Measurements from ENCODE around the gene HMGCL. TPM values are rescaled to one million over a fixed set of nuclear protein-coding genes. Genes with fewer than 3 reads are reported as not detected.

The HMGCL gene
- total RNA-seq, 1 donor from 2014 or later, result 30.7 TPM

GRCh38 chr1:23772049-23772853 lies 53.0 kb downstream of the HMGCL start:
- no peak overlapping the region for H3K4me3 Mint-ChIP-seq
- intact Hi-C loops (cut with micrococcal nuclease), result loop anchor here (1.0 kb wide), 5 partner anchors 37 to 256 kb away; partner anchors contain the start of gene FUCA1
- POLR2A ChIA-PET, result interaction anchor here (0.5 to 1.6 kb wide), 13 partner anchors 9 to 187 kb away, joined by 3 to 18 read pairs (median 4); partner anchors contain the start of genes GALE, HMGCL and LYPLA2

GRCh38 chr1:23768733-23769132 lies 56.5 kb downstream of the HMGCL start:
- intact Hi-C loops (cut with micrococcal nuclease), result loop anchor here (1.0 kb wide), 1 partner anchor 86 kb away; no protein-coding TSS in a partner anchor
- no peak for DNase-seq
- ChIA-PET POLR2A (interaction anchor here (0.7 kb wide), 1 partner anchor 18 kb away, joined by 6 read pairs; no protein-coding TSS in a partner anchor), CTCF (interaction anchor here (0.7 kb wide), 1 partner anchor 103 kb away, joined by 3 read pairs; no protein-coding TSS in a partner anchor)
- no peak for ATAC-seq (ENCODE audit: low read depth)
- Mint-ChIP-seq H3K4me3 (no peak overlapping the region), H3K9me3 (no peaks in the 10 kb centered on the region), H3K27ac (no peak overlapping the region), H3K27me3 (no peaks in the 10 kb centered on the region), H3K4me1 (peaks cover 9% of the 10 kb centered on the region), H3K36me3 (ENCODE audit: low read depth) (peaks cover 19% of the 10 kb centered on the region)
- TF ChIP-seq, protein P1, sequence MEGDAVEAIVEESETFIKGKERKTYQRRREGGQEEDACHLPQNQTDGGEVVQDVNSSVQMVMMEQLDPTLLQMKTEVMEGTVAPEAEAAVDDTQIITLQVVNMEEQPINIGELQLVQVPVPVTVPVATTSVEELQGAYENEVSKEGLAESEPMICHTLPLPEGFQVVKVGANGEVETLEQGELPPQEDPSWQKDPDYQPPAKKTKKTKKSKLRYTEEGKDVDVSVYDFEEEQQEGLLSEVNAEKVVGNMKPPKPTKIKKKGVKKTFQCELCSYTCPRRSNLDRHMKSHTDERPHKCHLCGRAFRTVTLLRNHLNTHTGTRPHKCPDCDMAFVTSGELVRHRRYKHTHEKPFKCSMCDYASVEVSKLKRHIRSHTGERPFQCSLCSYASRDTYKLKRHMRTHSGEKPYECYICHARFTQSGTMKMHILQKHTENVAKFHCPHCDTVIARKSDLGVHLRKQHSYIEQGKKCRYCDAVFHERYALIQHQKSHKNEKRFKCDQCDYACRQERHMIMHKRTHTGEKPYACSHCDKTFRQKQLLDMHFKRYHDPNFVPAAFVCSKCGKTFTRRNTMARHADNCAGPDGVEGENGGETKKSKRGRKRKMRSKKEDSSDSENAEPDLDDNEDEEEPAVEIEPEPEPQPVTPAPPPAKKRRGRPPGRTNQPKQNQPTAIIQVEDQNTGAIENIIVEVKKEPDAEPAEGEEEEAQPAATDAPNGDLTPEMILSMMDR (IDR thresholded peaks at IDR 0.05), result no peak

More at GRCh38 chr1:23772049-23772853, 53.0 kb downstream of the HMGCL start:
- peak; percentile 76 for DNase-seq
- peaks cover 10% of the 10 kb centered on the region for H3K4me1 Mint-ChIP-seq
- H3K27ac Mint-ChIP-seq, result no peak overlapping the region
- no peaks in the 10 kb centered on the region for H3K27me3 Mint-ChIP-seq
- ATAC-seq (ENCODE audit: low read depth), result peak; percentile 100
- H3K9me3 Mint-ChIP-seq, result no peaks in the 10 kb centered on the region
- TF ChIP-seq, protein P1 (IDR thresholded peaks at IDR 0.05), result peak; percentile 68
- CTCF ChIA-PET, result interaction anchor here (0.5 to 3.4 kb wide), 33 partner anchors 8 to 623 kb away, joined by 3 to 91 read pairs (median 4); partner anchors contain the start of genes CNR2, ELOA, FUCA1 and ID3
- peaks cover 10% of the 10 kb centered on the region for H3K36me3 Mint-ChIP-seq (ENCODE audit: low read depth)

DNA sequence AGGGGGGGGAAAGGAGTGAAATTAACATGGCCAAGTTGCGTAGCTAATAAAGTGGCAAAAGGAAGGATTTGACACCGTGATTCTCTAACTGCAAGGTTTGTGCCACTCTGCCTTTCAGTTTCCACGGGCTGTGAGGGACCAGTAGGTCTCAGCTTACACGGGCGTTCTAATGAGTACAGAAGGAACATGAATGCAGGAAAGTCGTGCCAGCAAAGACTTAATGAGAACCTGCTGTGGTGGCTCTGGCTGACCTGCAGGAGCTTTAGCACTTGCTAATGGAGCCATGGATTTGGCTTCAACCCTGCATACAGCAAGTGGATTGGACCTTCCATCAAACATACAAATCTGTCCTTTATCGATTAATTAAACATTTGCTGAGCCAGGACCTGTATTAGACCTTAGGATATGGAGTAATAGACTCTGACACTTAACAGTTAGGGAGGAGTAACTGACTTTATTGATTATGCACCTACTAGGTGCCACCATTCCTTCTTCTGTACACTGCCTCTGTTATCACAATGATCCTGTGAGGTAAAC lies 62.1 kb downstream of the HMGCL start:
- DNase-seq, result no peak
- POLR2A ChIA-PET, result interaction anchor here (0.6 to 0.9 kb wide), 3 partner anchors 9 to 19 kb away, joined by 3 to 4 read pairs (median 3); no protein-coding TSS in a partner anchor
- intact Hi-C loops (cut with micrococcal nuclease), result no loop called here
- H3K27ac Mint-ChIP-seq, result peak overlapping the region; percentile 18
- no peaks in the 10 kb centered on the region for H3K27me3 Mint-ChIP-seq
- CTCF ChIA-PET, result interaction anchor here (1.2 kb wide), 1 partner anchor 153 kb away, joined by 3 read pairs; no protein-coding TSS in a partner anchor
- H3K36me3 Mint-ChIP-seq (ENCODE audit: low read depth), result peaks cover 59% of the 10 kb centered on the region
- TF ChIP-seq, protein P1 (IDR thresholded peaks at IDR 0.05), result no peak
- H3K4me1 Mint-ChIP-seq, result peaks cover 4% of the 10 kb centered on the region
- no peak overlapping the region for H3K4me3 Mint-ChIP-seq
- H3K9me3 Mint-ChIP-seq, result no peaks in the 10 kb centered on the region
- no peak for ATAC-seq (ENCODE audit: low read depth)

DNA sequence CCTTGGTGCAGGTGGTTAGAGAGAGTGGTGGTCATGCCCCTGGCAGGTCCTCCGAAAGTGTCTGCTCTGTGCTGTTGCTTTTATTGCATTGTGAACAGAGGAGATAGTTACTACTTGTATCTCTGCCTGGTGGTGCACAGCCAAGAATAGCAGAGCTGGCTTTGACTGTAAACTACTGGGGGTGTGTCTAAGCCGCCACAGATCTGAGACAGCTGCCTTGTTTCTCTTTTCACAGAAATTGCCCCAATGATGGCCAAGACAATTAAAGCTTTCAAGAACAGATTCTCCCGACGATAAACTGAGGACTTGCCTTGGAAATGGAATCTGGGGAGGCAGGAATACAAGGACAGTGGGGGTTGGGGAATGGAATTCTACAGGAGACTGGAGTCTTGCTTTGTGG lies 66.0 kb downstream of the HMGCL start:
- ATAC-seq (ENCODE audit: low read depth), result no peak
- TF ChIP-seq, protein P1 (IDR thresholded peaks at IDR 0.05), result no peak
- H3K27me3 Mint-ChIP-seq, result no peaks in the 10 kb centered on the region
- DNase-seq, result no peak
- ChIA-PET CTCF (interaction anchor here (1.1 kb wide), 1 partner anchor 12 kb away, joined by 3 read pairs; no protein-coding TSS in a partner anchor), POLR2A (no interaction called here)
- no peak overlapping the region for H3K27ac Mint-ChIP-seq
- H3K4me1 Mint-ChIP-seq, result peaks cover 6% of the 10 kb centered on the region
- no peaks in the 10 kb centered on the region for H3K9me3 Mint-ChIP-seq
- H3K36me3 Mint-ChIP-seq (ENCODE audit: low read depth), result peaks cover 84% of the 10 kb centered on the region
- no peak overlapping the region for H3K4me3 Mint-ChIP-seq
- intact Hi-C loops (cut with micrococcal nuclease), result no loop called here

- Mint-ChIP-seq H3K4me1 (peaks cover 4% of the 10 kb centered on the region), H3K9me3 (no peaks in the 10 kb centered on the region), H3K36me3 (ENCODE audit: low read depth) (peaks cover 88% of the 10 kb centered on the region), H3K27me3 (no peaks in the 10 kb centered on the region), H3K4me3 (no peak overlapping the region), H3K27ac (no peak overlapping the region)
- DNase-seq (no peak), ATAC-seq (ENCODE audit: low read depth) (no peak)
- TF ChIP-seq, protein P1 (IDR thresholded peaks at IDR 0.05), result no peak
- ChIA-PET CTCF (no interaction called here), POLR2A (interaction anchor here (0.5 to 0.7 kb wide), 3 partner anchors 35 to 55 kb away, joined by 5 to 7 read pairs (median 5); no protein-coding TSS in a partner anchor)
- intact Hi-C loops (cut with micrococcal nuclease), result no loop called here
These were observed 67.4 kb downstream of the HMGCL start for GRCh38 chr1:23757812-23758211.
